HG02870 (cell line): ENCODE measurements around the gene RTN4R.
"Not testable (repeated sequence)": the region's sequence is repeated elsewhere in the genome, so short reads cannot be mapped to it uniquely, and the experiment has no call there.

Source experiments
- ATAC-seq: cut with Tn5 transposase; IDR thresholded peaks from one replicate; pipeline ENCODE4 v1.9.1; 2021; ENCODE audit warnings: mild to moderate bottlenecking, moderate library complexity; ENCODE audit not compliant: unreplicated experiment

The RTN4R gene

DNA sequence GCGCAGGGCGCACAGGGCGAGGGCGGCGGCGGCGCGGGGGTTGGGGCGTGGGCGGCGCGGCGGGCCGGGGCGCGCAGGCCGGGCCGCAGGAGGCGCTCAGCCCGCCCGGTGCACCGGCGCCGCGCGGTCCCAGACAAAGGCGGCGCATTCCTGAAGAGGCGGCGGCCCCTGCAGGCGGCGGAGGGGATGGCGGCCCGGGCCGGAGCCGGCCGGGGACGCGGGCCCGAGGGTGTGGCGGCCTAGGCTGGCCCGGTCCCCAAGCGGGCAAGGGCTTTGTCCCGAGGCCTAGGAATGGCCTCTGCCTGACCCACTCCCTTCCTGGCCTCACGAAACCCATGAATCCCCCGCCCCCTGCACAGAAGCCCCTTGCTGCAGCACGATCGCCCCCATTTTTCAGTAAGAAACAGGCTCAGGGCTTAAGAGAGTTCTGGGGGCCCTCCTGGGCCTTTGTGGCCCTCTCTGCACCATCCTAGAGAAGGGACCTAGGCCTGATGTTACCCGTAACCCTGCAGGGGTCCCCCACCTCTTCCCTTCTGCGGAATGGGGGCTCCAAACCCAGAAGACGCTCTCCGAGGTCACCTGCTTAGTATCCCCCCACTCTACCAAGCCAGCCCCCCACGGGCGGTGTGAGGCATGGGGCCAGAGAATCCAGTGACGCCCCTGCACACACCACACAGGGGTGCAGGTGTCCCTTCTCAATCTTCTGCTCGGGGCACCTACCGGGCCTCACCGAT, at the start of gene RTN4R:
Gene RTN4R, minus strand, starts transcription at position 40 of the 734 bp plus-strand sequence. CDS start 226 bp downstream, outside the sequence.
- ATAC-seq, result no peak

DNA sequence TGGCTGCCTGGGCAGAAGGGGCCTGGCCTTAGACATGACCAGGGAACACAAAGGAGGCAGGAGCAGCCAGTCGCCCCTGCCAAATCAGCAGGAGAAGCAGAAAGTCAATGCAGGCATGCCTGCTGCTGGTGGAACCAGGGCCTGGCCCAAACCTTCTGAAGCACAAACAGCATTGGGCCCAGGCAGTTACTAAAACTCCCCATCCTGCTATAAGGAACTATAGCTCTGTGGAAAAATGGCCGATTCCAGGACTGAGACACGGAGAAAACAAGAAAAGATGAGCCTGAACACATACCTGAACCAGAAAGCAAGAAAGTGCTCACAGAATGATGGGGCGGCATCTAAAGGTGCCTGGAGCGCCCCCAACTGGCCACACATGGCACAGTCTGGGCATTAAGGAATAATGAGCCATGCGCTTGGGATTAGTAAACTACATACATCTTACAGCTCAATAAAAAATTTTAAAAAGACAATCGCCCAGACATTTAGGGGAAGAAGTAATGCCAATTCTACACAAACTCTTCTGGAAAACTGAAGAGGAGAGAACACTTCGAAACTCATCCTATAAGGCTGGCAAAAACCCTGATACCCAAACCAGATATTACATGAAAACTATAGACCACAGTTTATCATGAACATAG, 49.4 kb upstream of the RTN4R start:
- ATAC-seq, result not testable (repeated sequence)

DNA sequence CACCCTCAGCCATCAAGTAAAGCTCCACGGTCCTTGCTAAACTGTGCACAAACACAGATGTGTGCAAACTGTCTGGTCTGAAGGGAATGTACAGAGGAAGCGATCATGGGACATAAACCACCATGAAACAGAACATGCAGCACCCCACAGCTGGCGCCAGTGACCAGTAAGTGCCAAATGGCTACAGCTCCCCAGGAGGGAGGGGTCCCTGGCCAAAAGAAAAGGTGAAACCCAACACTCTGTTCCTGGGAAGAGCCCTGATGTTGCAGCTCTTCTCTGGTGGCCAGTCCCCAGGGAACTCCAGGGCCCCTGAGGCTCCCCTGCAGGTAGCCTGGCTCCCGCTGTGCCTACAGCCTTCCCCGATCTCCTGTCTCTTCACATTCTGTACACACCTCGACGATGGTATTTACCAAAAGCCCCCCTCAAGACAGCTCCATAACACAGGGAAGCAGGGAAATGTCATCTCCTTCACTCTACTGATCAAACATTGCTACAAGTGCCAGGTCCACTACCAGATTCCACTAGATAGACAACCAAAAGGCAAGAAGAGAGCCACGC, 48.8 kb upstream of the RTN4R start:
- no peak for ATAC-seq

GRCh38 chr22:20316217-20316843, 48.2 kb upstream of the RTN4R start:
- no peak for ATAC-seq

- no peak for ATAC-seq
Observed at GRCh38 chr22:20315337-20316216, 47.5 kb upstream of the RTN4R start.

DNA sequence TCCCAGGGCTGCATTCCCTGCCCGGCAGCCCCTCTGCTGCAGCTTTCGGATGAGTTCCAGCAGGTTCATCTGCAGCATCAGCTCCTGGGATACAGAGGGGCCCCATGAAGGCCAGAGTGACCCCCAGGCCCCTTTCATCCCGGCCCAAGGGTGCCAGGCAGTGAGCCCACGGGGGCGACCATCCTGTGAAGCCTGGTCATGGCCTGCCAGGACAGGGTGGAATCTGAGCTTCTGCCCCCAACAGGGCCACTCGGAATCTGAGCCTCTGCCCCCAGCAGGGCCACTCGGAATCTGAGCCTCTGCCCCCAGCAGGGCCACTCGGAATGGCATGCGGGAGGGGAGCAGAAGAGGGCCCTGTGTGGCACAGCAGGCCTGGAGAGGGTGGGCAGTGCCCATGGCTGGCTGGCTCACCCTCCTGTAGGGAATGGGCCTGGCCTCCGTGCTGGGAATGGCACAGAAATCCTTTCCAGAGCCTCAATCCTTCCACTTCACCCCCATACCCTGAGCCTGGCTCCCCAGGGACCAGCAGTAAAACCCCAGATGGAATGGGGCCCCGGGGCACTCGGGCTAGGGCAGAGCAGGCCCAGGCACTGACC, 46.7 kb upstream of the RTN4R start:
- not testable (repeated sequence) for ATAC-seq

GRCh38 chr22:20314206-20314605, 46.1 kb upstream of the RTN4R start:
- ATAC-seq, result not testable (repeated sequence)

GRCh38 chr22:20313306-20314077, 45.4 kb upstream of the RTN4R start:
- ATAC-seq, result not testable (repeated sequence)

DNA sequence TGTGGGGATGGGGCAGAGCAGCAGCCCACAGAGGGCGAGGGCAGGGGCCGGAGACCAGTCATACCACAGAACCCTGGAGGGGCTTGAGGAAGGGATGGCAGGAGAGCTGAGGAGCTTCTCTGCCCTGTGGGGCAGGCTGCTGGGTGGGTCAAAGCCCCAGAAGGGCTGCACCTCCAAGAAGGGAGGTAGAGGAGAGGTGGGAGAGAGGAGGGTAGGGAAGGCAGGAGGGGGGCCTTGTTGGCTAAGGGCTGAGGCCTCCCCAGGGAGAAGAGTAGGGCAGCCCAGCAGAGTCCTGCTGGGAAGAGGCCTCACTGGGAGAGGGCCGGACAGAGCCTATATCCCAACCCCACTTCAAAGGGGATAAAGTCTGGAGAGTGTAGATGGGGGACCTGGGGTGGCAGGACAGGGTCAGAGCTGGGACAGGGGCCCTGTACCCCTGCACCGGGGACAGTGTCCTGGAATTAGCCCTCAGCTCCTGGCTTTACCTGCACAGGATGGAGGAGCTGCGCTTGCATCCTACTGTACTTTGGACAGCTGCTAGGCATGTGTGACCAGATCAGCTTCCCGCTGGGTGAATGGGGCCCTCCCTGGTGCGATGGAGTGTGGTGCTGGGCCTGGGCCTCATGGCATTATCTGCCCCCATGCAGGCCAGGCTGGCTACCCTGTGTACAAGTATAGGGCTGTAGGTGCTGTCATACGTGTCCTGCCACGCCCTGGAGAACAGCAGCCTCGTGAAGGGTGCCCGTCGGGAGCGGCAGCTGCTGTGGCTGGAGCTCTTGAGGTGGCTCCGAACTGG, 44.5 kb upstream of the RTN4R start:
- ATAC-seq, result no peak

GRCh38 chr22:20311249-20312062, 43.3 kb upstream of the RTN4R start:
- ATAC-seq, result not testable (repeated sequence)

- not testable (repeated sequence) for ATAC-seq
Observed at GRCh38 chr22:20310773-20311172, 42.7 kb upstream of the RTN4R start.

GRCh38 chr22:20310180-20310579, 42.1 kb upstream of the RTN4R start:
- ATAC-seq, result not testable (repeated sequence)

DNA sequence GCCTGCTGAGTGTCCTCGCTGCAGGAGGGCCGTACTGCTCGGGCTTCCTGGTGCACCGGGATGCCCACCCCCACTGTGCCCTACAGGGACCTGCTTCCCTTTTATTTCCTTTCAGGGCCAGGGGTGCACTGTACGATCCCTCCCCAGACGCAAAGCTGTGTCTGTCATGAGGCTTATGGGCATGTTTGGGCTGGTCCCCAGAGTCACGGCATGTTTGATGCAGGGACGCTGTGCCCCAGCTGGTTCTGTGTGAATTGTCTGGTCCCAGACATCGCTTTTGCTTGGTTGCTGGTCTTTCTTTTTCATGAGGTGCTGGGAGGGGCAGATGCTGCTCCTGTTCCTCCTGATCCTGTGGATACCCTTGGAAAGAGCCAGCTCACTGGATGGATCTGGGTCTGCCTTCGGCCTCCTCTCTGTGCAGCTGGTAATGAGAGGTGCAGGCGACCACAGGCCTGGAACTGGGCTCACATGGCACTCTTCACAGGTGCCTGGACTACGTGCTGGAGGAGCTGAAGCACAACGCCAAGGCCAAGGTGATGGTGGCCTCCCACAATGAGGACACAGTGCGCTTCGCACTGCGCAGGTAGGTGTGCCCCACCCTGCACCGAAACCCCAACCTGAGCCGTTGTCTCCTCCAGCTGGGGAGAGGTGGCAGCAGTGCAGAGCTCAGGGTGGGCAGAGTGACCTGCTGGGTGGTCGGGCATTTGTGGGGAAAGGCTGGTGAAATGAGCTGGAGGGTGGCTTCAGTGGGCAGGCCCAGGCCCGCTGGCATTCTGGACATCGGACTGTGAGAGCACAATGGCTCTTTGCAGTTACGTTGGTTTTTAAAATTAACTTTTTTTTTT, 40.9 kb upstream of the RTN4R start:
- not testable (repeated sequence) for ATAC-seq

DNA sequence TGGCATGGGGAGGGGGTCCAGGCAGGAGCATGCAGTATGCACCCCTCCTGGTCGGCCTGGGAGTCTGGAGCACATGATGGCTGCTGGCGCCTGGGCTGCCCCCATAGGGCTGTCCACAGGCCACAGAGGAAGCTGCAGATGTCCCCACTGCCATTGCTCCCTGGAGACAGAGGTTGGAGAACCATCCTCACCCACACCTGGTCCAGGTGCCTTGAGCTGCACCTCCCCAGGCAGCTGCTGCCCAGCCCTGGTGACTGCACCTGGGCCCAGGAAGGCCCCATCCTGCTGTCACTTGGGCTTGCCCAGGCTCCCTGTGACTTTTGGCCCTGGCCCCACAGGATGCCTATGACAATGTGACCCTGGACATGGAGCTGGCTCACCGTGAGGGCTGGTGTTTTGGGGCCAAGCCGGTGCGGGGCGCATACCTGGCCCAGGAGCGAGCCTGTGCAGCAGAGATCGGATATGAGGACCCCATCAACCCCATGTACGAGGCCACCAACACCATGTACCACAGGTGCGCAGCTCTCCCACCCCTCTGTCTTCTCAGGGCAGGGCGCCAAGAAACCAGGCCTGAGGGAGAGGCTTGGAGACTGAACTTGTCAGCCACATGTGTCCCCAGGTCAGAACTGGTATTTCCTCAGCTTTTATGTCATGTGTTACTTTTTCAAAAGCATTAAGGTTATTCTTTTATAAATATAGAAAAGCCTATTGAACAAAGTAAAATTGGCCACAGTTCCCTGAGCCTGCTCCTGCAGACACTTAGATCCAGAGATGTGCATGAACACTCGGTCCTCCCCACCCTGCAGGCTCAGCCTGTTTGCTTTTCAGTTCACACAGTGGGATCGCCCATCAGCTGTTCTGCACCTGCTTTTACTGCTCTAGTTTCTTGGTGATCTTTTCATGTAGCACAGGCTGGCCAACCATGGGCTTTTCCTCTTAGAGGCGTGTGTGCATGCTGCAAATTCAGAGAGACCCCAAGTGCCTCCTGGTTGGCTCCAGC, 39.6 kb upstream of the RTN4R start:
- ATAC-seq, result not testable (repeated sequence)

DNA sequence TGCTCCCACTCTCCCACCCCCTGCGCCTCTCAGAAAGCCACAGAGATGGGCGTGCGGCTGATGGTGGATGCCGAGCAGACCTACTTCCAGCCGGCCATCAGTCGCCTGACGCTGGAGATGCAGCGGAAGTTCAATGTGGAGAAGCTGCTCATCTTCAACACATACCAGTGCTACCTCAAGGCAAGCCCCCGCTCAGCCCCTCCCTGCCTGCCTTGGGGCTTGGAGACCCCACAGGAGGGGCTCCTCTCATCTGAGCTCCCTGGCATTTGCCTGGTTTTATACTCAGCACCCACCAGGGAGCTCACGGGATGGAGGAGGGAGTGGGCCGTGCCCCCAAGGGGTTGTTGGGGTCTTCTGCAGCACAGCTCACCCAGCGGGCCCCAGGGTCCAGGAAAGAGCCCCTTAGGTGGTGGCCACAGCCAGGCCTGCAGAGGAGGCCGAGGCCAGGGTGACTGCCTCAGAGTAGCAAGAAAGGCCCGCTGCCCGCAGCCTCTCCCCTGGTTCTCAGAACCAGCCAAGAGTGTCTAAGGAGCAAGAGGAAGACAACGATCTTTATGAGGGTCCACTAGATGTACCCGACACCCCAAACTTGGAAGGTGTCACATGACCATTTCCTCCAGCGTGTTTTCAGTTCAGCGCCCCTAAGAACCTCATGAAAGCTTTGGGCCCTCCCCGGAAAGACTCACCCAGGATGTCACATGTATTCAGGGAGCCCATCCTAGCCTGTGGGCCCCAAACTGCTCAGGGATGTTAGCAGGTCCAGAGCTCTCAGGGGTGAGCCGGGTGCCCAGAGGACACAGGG, 38.7 kb upstream of the RTN4R start:
- ATAC-seq, result not testable (repeated sequence)
